Measurements from ENCODE around the gene PRKCE.
"Not testable (repeated sequence)": the region's sequence is repeated elsewhere in the genome, so short reads cannot be mapped to it uniquely, and the experiment has no call there.

Gene PRKCE

GRCh38 chr2:45909677-45910191, 258.3 kb downstream of the PRKCE start:
- no peak for DNase-seq (ENCODE audit: low read depth)

GRCh38 chr2:45910473-45911060, 259.1 kb downstream of the PRKCE start:
- DNase-seq (ENCODE audit: low read depth), result no peak

GRCh38 chr2:45911538-45911937, 260.1 kb downstream of the PRKCE start:
- no peak for DNase-seq (ENCODE audit: low read depth)

DNA sequence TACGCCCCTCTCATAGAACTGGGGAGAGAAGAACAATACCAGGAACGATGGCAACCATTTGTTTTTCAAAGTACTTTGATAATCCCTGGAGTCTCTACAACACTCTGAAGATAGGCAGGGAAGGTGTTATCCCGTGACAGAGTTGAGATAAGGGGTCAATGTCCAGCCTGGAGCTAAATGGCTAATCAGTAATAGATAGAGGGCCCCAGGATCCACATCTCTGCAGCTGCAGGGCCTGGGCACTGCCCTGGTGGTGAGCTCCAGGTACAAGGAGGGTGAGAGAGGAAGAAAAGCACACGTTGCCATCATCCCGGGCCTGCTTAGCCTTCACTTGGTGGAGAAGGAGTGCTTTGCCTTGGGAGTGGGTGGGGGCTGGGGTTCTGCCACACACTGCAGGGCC, 260.6 kb downstream of the PRKCE start:
- no peak for DNase-seq (ENCODE audit: low read depth)

DNA sequence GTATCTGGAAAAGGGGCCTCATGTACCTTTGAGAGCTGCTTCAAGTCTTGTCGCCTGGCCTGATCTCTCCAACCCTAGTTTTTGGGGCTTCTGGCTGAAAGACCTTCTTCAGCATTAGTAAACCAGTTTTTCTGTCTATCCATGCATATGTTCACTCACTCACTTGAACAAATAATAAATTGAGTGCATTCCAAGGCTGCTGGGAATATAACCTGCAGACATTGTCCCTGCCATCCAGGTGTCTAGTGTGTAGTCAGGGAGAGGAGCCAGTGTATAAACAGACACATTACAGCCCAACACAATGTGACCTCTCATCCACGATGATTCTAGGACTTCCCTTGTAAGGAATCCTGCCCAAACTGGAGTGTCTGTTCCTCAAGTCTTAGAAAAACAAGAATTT, 262.1 kb downstream of the PRKCE start:
- DNase-seq (ENCODE audit: low read depth), result no peak

DNA sequence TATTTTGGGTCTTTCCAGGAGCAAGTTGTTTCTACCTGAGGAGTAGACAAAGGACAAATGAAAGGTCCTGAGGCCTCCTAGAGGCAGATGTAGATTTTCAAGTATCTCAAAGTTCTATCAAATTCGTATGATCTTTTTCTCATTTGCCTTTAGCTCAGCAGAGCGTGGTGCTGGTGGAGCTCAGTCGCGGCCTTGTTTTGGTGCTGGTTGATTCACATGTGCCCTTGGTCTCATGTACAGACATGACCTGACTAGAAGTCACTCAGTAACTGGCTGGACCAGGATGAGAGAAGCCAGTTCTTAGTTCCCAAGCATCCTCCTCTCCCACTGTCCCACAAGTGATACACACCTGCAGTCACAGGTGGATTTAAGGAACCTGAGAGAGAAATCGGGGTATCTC, 264.0 kb downstream of the PRKCE start:
- no peak for DNase-seq (ENCODE audit: low read depth)

GRCh38 chr2:45917561-45918176, 266.2 kb downstream of the PRKCE start:
- not testable (repeated sequence) for DNase-seq (ENCODE audit: low read depth)

DNA sequence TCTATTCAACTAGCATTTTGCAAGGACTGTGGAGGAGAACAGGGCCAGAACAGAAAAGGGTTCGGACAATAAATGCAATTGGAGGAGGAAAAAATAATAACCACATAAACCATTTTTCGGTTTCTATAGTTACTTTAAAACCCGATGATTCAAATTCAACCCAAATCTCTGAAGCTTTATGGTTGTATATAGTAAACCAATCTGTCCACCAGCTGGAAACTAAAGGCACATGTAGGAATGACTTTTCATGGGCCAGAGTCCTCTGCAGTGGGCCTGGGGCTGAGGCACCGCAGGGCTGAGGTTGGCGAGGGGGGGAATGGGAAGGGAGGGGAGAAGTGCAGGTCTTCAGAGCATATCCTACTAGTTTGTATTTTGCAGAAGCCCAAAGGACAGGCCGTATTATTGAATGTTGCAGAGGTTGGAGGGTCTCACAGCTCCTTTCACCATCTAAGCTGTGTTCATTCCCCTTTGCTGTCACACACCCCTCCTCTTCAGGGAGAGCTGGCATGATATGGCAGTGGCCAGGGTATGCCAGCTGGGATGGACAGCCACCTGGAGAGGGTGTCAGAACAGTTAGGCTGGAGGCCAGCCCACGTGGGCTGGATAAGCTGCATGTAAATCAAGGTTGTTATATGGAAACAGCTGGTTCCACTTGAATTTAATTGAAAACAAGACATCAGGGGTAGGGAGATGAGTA, 267.1 kb downstream of the PRKCE start:
- no peak for DNase-seq (ENCODE audit: low read depth)

DNA sequence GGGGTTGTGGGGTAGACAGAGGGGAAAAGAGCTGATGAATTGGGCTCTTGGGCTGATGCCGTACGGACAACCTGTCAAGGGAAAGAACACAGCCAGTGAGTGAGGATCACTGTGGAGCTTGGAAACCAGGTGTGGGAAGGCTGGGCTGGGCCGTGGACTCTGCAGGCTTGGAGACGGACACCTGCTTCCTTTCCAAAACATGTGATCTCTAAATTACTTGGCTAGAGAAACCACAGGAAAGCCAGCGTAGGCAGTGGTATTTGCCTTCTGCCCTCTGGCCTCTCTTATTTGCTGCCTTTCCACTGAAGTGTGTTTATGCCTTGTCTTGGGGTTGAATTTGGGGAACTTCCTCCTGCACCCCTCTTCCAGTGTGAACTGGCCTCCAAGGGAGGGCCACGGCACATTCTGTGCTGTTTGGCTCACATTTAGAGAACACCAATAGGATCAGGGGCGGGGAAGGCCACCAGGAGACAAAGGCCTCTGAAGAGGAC, 267.7 kb downstream of the PRKCE start:
- DNase-seq (ENCODE audit: low read depth), result no peak

DNA sequence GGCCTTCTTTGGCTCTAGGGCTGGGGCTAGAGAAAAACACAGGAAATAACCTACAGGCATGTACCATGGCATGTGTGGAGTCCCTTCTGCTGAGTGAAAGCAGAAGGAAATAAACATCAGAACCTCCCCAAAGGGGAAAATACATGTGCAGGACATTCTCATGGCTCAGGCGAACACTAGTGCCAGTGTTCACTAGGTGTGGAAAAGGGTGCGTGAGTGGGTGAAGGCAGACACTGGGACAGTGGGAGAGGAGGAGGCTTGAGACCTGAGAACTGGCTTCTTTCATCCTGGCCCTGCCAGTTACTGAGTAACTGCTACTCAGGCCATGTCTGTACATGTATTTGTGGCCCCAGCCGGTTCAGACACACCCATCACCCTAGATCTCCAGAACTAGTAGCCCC, 268.2 kb downstream of the PRKCE start:
- DNase-seq (ENCODE audit: low read depth), result no peak

DNA sequence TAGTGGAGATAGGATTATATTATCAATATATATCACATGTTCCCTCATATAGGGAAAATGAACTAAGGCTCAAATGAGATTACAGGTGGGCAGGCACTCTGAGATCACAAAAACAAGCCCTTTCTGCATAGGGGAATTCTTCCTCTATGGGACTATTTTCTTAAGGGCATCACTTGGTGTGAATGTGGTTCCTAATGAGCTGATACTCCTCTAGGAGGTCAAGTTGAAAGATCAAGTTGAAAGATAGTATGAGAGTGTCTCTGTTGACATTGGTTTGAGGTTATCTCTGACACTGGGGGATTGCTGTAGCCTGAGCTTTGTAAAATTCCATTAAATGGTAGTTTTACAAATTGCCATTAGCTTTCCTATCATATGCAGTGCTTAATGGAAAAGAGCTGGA, 270.4 kb downstream of the PRKCE start:
- no peak for DNase-seq (ENCODE audit: low read depth)

- DNase-seq (ENCODE audit: low read depth), result no peak
Measured at GRCh38 chr2:45922577-45922988, 271.1 kb downstream of the PRKCE start.

DNA sequence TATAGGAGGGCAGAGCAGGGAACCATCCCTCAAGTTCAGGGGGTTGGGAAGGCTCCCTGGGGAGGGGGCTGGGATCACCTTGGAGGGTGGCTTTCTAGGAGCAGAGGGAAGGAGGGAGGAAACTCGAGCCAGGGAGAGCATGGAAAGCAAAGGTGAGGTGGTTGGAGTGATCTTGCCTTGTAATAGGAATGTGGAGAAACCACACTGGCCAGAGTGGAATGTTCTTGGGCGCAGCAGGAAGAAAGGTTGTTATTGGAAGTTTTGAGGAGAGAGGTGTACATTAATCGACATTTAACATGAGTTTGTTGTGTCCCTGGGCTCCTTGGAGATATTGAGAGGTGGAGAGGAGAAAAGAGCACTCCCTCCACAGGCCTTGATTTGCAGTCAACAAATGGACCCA, 272.2 kb downstream of the PRKCE start:
- DNase-seq (ENCODE audit: low read depth), result no peak

- no peak for DNase-seq (ENCODE audit: low read depth)
Measured at GRCh38 chr2:45925026-45925425, 273.6 kb downstream of the PRKCE start.

GRCh38 chr2:45925636-45926366, 274.3 kb downstream of the PRKCE start:
- DNase-seq (ENCODE audit: low read depth), result no peak

GRCh38 chr2:45928946-45929345, 277.5 kb downstream of the PRKCE start:
- DNase-seq (ENCODE audit: low read depth), result no peak

DNA sequence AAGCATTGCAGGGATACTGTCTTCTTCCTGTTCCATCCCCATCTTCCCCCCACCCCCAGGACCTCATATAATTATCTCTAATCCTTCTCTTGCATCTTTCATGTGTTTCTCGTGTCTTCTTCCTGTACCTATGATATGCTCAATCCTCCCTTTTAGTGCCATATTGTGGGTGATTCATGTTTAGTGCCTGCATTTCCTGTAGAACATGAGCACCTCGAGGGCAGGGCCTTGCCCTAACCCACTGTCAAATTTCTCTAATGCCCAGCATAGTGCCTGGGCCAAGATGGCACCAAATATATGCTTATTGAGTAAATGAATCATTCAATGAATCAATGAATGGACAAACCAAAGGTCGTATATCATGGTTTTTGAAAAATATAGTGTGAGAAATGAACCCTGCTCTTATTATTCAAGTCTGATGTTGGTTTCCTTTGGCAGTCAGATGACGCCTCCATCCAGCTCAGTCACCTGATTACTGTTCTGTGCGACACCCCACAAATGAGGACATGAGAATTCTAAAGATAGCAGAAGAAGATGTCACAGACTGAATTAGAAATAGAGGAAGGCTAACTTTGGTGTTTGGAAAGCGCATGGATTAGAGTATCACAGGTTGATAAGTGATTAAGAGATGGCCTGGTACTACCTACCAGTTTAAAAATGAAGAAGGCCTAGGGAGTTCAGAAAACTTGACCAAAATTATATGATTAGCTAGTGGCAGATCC, 278.4 kb downstream of the PRKCE start:
- DNase-seq (ENCODE audit: low read depth), result no peak

DNA sequence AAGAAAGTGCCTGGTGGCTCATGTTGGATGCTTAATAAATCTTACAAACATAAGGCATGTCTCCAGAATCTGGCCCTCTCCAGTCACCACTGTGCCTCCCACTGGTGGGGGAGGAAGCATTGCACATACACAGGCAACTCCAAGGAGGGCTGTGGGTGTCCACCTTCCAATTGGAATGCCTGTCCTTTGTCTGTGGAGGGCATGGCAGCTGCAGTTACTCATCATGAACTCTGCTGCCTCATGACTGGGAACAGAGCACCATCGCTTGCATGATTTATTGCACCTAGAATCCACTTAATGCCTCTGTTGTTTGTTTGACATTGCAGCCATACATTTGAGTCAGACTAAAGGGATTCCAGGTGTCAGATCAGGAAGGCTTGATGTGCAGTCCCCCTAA, 278.9 kb downstream of the PRKCE start:
- no peak for DNase-seq (ENCODE audit: low read depth)

DNA sequence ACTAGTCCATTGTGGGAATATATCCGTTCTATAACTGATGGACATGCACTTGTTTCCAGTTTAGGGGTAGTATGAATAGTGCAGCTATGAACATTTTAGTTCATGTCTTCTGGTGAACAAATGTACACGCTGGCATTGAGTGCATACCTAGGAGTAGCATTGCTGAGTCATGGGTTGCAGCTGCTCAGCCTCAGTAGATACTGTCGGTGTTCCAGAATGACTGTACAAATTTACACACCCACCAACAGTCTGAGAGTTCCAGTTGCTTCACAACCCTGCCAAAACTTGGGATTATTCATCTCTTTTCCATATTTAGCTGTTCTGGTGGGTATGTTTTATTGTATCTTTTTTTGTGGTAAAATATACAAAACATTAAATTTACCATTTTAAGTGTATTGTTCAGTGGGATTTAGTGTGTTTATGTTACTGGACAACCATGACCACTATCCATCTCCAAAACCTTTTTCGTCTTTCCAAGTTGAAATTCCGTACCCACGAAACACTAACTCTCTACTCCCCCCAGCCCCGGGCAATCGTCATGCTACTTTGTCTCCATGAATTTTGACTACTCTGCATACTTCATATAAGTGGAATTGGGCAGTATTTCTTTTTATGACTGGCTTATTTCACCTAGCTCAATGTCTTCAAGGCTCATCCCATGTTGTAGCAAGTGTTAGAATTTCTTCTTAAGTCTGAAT, 281.0 kb downstream of the PRKCE start:
- no peak for DNase-seq (ENCODE audit: low read depth)

GRCh38 chr2:45935791-45936622, 284.5 kb downstream of the PRKCE start:
- peak; percentile 3 for DNase-seq (ENCODE audit: low read depth)

All from stimulated activated CD4-positive, alpha-beta T cell treated with anti-CD3 and anti-CD28 coated beads, Interleukin-2, amount 100 ng/mL, for 4 hours (primary cell).